ENCODE results near the gene TSEN15.

DNA sequence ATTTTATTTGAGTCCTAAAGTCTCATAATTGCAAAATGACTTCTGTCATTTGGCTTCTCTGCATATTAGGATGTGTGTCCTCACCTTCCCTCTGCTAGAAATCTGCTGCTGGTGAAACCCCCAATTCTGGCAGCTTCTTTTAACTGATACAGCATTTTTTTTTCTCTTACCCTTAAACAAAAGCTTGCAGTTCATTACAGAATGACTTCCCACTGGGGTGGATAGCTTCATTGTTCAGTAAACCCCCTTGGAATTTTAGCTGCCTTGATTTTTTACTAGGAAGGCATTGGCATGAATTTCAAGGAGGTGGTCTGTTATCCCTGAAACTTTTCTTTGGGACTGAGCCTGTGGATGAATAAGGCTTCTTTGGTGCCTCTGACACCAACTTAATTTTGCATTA lies 16.8 kb downstream of the TSEN15 start:
- TF ChIP-seq, protein P1, sequence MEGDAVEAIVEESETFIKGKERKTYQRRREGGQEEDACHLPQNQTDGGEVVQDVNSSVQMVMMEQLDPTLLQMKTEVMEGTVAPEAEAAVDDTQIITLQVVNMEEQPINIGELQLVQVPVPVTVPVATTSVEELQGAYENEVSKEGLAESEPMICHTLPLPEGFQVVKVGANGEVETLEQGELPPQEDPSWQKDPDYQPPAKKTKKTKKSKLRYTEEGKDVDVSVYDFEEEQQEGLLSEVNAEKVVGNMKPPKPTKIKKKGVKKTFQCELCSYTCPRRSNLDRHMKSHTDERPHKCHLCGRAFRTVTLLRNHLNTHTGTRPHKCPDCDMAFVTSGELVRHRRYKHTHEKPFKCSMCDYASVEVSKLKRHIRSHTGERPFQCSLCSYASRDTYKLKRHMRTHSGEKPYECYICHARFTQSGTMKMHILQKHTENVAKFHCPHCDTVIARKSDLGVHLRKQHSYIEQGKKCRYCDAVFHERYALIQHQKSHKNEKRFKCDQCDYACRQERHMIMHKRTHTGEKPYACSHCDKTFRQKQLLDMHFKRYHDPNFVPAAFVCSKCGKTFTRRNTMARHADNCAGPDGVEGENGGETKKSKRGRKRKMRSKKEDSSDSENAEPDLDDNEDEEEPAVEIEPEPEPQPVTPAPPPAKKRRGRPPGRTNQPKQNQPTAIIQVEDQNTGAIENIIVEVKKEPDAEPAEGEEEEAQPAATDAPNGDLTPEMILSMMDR (optimal IDR thresholded peaks at IDR 0.05 in 1 of 3, IDR thresholded peaks at IDR 0.05 in 1 of 3, conservative IDR thresholded peaks at IDR 0.05 in 1 of 3; ENCODE audit: extremely low read depth in 1 of 3, insufficient read depth in 2 of 3, low read length in 3 of 3): no peak
- TF ChIP-seq EZH2 (IDR thresholded peaks at IDR 0.05; ENCODE audit: low read length): no peak

All from keratinocyte (primary cell).